HCT116 (cell line): ENCODE results near the gene NINJ1. TPM values are rescaled to one million over a fixed set of nuclear protein-coding genes. Genes with fewer than 3 reads are reported as not detected.

Experiments used
- ZBTB33 ChIP-seq: IDR thresholded peaks from 2 replicates; pipeline ENCODE4 v1.6.1; 2011; ENCODE audit warnings: mild to moderate bottlenecking, low read length, moderate library complexity; ENCODE audit not compliant: insufficient replicate concordance; ENCODE audit errors: extremely low read depth
- ZFX ChIP-seq: fragments of 450-650 bp; IDR thresholded peaks from 2 replicates; pipeline ENCODE4 v1.6.1; 2017
- total RNA-seq: library from RNA; stranded (reverse); gene quantifications from one replicate; pipeline ENCODE4 v1.2.1, GENCODE V29; 2021; ENCODE audit not compliant: unreplicated experiment
- TF ChIP-seq, protein P1 (sequence below): IDR thresholded peaks from 2 replicates; pipeline ENCODE4 v1.6.1; 2012; ENCODE audit warnings: low read depth
- TF ChIP-seq, protein P2 (sequence below), 3 experiments: fragments of 200-600 bp in 1 of 3; sonication (generic) in 1 of 3; IDR thresholded peaks in 2 of 3; conservative IDR thresholded peaks in 1 of 3; 2 replicates each; pipeline ENCODE4 v1.5.1; 2012 to 2017; ENCODE audit warnings: low read depth in 2 of 3, low read length in 2 of 3, antibody characterized with exemption in 1 of 3, borderline replicate concordance in 1 of 3, control low read depth in 1 of 3, mild to moderate bottlenecking in 1 of 3, mixed read lengths in 1 of 3, mixed run types in 1 of 3, moderate library complexity in 1 of 3; ENCODE audit not compliant: insufficient read depth in 1 of 3

NINJ1 gene
- total RNA-seq, 1 experiment from 2014 or later, result 34.4 TPM

GRCh38 chr9:93119953-93120845 lies 13.9 kb downstream of the NINJ1 start (continued):
- TF ChIP-seq, protein P1, sequence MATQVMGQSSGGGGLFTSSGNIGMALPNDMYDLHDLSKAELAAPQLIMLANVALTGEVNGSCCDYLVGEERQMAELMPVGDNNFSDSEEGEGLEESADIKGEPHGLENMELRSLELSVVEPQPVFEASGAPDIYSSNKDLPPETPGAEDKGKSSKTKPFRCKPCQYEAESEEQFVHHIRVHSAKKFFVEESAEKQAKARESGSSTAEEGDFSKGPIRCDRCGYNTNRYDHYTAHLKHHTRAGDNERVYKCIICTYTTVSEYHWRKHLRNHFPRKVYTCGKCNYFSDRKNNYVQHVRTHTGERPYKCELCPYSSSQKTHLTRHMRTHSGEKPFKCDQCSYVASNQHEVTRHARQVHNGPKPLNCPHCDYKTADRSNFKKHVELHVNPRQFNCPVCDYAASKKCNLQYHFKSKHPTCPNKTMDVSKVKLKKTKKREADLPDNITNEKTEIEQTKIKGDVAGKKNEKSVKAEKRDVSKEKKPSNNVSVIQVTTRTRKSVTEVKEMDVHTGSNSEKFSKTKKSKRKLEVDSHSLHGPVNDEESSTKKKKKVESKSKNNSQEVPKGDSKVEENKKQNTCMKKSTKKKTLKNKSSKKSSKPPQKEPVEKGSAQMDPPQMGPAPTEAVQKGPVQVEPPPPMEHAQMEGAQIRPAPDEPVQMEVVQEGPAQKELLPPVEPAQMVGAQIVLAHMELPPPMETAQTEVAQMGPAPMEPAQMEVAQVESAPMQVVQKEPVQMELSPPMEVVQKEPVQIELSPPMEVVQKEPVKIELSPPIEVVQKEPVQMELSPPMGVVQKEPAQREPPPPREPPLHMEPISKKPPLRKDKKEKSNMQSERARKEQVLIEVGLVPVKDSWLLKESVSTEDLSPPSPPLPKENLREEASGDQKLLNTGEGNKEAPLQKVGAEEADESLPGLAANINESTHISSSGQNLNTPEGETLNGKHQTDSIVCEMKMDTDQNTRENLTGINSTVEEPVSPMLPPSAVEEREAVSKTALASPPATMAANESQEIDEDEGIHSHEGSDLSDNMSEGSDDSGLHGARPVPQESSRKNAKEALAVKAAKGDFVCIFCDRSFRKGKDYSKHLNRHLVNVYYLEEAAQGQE, result no peak
- TF ChIP-seq, protein P2, sequence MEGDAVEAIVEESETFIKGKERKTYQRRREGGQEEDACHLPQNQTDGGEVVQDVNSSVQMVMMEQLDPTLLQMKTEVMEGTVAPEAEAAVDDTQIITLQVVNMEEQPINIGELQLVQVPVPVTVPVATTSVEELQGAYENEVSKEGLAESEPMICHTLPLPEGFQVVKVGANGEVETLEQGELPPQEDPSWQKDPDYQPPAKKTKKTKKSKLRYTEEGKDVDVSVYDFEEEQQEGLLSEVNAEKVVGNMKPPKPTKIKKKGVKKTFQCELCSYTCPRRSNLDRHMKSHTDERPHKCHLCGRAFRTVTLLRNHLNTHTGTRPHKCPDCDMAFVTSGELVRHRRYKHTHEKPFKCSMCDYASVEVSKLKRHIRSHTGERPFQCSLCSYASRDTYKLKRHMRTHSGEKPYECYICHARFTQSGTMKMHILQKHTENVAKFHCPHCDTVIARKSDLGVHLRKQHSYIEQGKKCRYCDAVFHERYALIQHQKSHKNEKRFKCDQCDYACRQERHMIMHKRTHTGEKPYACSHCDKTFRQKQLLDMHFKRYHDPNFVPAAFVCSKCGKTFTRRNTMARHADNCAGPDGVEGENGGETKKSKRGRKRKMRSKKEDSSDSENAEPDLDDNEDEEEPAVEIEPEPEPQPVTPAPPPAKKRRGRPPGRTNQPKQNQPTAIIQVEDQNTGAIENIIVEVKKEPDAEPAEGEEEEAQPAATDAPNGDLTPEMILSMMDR (IDR thresholded peaks at IDR 0.05 in 2 of 3, conservative IDR thresholded peaks at IDR 0.05 in 1 of 3; ENCODE audit: borderline replicate concordance in 1 of 3, insufficient read depth in 1 of 3, low read depth in 2 of 3, low read length in 2 of 3), result peak in 2 of 3 experiments; percentile 25 to 45; a peak in 3 of 6 replicates
- TF ChIP-seq ZFX, result no peak
- no peak for TF ChIP-seq ZBTB33
- TF ChIP-seq, all 23 proteins: peak for 4
